Measurements from ENCODE around the gene HOXA11.

Gene HOXA11

DNA sequence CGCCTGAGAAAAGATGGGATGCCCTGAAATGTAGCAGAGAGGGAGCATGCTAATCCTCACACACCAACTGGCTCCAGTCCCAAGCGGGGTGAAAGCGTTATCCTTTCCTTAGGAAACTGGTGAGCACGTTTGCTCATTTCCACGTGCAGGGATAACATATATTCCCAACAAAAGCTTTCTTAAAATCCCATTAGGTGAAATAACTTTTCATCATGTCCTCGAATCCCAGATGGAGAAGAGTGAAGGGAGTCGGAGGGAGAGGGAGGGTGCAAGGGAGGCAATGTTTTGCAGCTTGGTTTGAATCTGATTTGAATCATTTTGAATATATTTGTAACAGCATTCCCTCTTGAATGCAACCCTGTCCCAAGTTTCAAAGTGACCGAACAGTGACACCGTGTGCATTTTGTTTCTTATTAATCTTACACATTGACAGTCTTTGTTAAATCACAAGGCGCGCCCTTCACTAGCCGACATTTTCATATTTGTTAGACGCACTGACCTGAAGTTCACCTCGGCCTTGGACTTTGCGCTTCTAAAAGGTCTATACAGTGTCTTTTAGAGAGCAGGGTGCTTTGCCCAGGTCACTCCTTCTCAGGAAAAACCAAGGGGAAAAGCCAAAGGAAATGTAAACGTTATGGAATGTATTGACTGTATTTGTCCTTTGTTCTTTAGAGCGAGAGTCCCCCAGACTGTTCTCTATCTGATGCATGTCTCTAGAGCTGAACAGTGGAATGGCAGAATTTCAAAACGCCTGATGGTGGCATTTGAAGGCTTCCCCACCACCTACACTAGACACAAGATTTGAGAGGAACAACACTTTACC lies 51.4 kb downstream of the HOXA11 start:
- no peak for DNase-seq (ENCODE audit: low read depth)

DNA sequence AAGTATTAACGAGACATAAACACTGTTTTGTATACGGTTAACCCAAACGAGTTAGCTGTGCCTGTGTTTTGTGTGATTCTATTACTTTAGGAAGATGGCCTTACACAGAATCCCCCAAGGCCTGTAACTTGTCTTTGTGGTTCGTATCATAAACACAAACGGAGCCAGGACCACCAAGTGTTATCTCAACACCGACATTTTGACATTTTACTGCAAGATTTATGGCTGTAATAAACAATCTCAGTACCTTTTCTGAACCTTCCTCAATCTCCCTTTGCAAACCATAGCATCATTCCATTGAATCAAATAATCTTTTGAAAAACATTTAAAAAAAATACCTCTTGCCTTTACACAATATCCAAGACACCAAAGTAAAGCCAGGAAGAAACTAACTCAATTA lies 52.1 kb downstream of the HOXA11 start:
- DNase-seq (ENCODE audit: low read depth), result no peak

DNA sequence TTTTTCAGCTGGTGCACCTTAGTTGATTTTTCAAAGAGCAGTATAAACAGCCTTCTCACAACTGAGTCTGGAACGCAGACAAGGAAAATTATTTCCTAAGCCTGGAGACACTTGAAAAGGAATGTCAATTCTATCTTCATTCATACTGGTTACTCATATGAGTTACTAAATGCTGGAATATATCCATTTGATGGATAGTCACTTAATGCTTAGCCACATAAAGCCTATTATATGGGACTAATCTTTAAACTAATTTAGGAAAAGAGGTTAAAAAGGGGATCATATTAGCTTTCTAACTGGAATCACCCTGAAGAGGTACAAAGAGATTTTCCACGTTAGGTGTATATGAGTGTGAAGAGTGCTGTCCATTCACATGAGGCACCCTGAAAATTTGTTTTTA lies 52.8 kb downstream of the HOXA11 start:
- DNase-seq (ENCODE audit: low read depth), result no peak

DNA sequence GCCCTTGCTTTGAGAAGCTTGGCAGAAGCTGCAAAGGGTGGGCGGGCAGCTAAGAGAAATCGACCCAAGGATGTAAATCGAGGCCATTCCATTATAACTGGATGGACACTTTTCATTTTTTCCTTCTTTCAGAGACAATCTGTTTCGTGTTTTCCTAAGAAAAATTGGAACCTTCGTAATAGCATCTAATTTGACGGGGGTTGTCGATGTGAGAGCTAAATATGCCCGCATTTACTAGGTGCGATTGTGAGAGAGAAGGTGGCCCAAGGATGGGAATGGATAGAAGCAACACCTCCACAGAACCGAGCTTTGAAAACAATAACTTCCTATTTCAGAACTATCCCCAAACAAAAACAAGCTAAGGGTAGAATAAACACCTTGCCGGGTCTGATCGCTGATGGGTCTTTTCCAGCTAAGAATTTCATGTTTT lies 53.6 kb downstream of the HOXA11 start:
- no peak for DNase-seq (ENCODE audit: low read depth)
